OCI-LY1 (cell line): ENCODE measurements around the gene MYO16.

Source experiments
- H2AFZ ChIP-seq: fragments of 200-600 bp; sonication (generic), shearing (Covaris generic); 2 replicates; pipeline ENCODE4 v1.6.0; 2014; ENCODE audit warnings: antibody characterized with exemption, mild to moderate bottlenecking, low read length
- H3F3A ChIP-seq: fragments of 200-600 bp; sonication (generic), shearing (Covaris generic); 2 replicates; pipeline ENCODE4 v1.6.0; 2014; ENCODE audit warnings: mild to moderate bottlenecking, antibody characterized with exemption, low read length, moderate library complexity; ENCODE audit not compliant: insufficient read depth
- H3K27ac ChIP-seq: fragments of 200-600 bp; sonication (generic); 2 replicates; pipeline ENCODE4 v1.5.1; 2014; ENCODE audit warnings: low read length, mixed run types, mild to moderate bottlenecking, low read depth; ENCODE audit not compliant: poor library complexity, severe bottlenecking
- H3K27me3 ChIP-seq: fragments of 200-600 bp; sonication (generic); 2 replicates; pipeline ENCODE4 v1.6.0; 2014; ENCODE audit warnings: antibody characterized with exemption, mild to moderate bottlenecking, low read length, moderate library complexity; ENCODE audit not compliant: insufficient read depth
- H3K36me3 ChIP-seq: fragments of 200-600 bp; sonication (generic); 2 replicates; pipeline ENCODE4 v1.6.1; 2014; ENCODE audit warnings: mild to moderate bottlenecking, antibody characterized with exemption, low read length, moderate library complexity, mixed read lengths; ENCODE audit not compliant: insufficient read depth
- H3K4me1 ChIP-seq: fragments of 200-600 bp; sonication (generic); 2 replicates; pipeline ENCODE4 v1.5.1; 2014; ENCODE audit warnings: mild to moderate bottlenecking, low read length, moderate library complexity; ENCODE audit not compliant: insufficient read depth, severe bottlenecking
- H3K4me2 ChIP-seq: fragments of 200-600 bp; sonication (generic), shearing (Covaris generic); 2 replicates; pipeline ENCODE4 v1.6.1; 2014; ENCODE audit warnings: low read length
- H3K4me3 ChIP-seq: fragments of 200-600 bp; sonication (generic); 2 replicates; pipeline ENCODE4 v1.5.1; 2014; ENCODE audit warnings: low read length, low read depth, mild to moderate bottlenecking, mixed read lengths; ENCODE audit not compliant: poor library complexity, severe bottlenecking
- H3K79me2 ChIP-seq: fragments of 200-600 bp; shearing (Covaris generic); 2 replicates; pipeline ENCODE4 v1.6.1; 2016; ENCODE audit warnings: mixed run types, low read length, mixed read lengths; ENCODE audit not compliant: insufficient read depth
- H3K9ac ChIP-seq: fragments of 200-600 bp; sonication (generic), shearing (Covaris generic); 2 replicates; pipeline ENCODE4 v1.6.1; 2014; ENCODE audit warnings: mild to moderate bottlenecking, low read length, mixed read lengths
- H3K9me2 ChIP-seq: fragments of 200-600 bp; sonication (generic), shearing (Covaris generic); 2 replicates; pipeline ENCODE4 v1.6.1; 2014; ENCODE audit warnings: low read depth, mild to moderate bottlenecking, low read length, mixed read lengths
- H3K9me3 ChIP-seq: fragments of 200-600 bp; shearing (Covaris generic); 2 replicates; pipeline ENCODE4 v1.6.1; 2014; ENCODE audit warnings: low read length, mixed read lengths
- H4K20me1 ChIP-seq: fragments of 200-600 bp; sonication (generic), shearing (Covaris generic); 2 replicates; pipeline ENCODE4 v1.6.0; 2016; ENCODE audit warnings: mild to moderate bottlenecking, low read length; ENCODE audit not compliant: insufficient read depth
- CTCF ChIP-seq: fragments of 200-600 bp; sonication (generic), shearing (Covaris generic); IDR thresholded peaks from 2 replicates; pipeline ENCODE4 v1.5.1; 2017; ENCODE audit warnings: mild to moderate bottlenecking, antibody characterized with exemption, low read length, moderate library complexity, mixed read lengths
- EZH2 ChIP-seq: fragments of 200-600 bp; sonication (generic), shearing (Covaris generic); IDR thresholded peaks from 2 replicates; pipeline ENCODE4 v1.8.0; 2017; ENCODE audit warnings: borderline replicate concordance, mixed run types, mild to moderate bottlenecking, antibody characterized with exemption, low read length, moderate library complexity, mixed read lengths

Gene MYO16

GRCh38 chr13:109154146-109154545, 524.7 kb downstream of the MYO16 start:
- no peaks in the 10 kb centered on the region for H3K36me3 ChIP-seq
- no peaks in the 10 kb centered on the region for H3K79me2 ChIP-seq
- H3K9me2 ChIP-seq, result no peaks in the 10 kb centered on the region
- H3K9ac ChIP-seq, result no peak overlapping the region
- no peak for TF ChIP-seq EZH2
- no peak for TF ChIP-seq CTCF
- no peaks in the 10 kb centered on the region for H3F3A ChIP-seq
- H3K4me1 ChIP-seq, result peaks cover 9% of the 10 kb centered on the region
- no peaks in the 10 kb centered on the region for H3K27me3 ChIP-seq
- H3K4me2 ChIP-seq, result no peak overlapping the region
- no peaks in the 10 kb centered on the region for H3K9me3 ChIP-seq
- H3K27ac ChIP-seq, result no peak overlapping the region
- no peak overlapping the region for H3K4me3 ChIP-seq
- no peak overlapping the region for H2AFZ ChIP-seq
- H4K20me1 ChIP-seq, result no peaks in the 10 kb centered on the region

DNA sequence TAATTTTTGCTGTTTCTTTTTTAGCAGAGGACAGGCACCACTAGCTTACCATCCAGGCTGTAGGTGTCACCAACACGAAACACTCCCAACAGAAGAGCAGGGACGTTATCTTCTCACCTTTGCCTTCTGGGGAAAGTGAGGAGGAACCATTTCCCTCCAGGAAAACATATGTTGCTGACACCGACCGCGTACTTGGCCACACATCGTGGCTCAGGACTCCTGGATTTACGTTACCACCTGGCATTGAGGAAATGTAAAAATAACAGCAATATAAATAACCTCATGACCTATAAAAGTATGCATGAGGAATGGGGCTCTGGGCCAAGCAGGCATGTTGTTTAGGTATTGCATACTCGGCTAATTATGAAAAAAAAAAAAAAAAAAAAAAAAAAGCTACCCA, 525.1 kb downstream of the MYO16 start:
- H3K9me2 ChIP-seq, result no peaks in the 10 kb centered on the region
- no peaks in the 10 kb centered on the region for H3K9me3 ChIP-seq
- H3K9ac ChIP-seq, result no peak overlapping the region
- no peak overlapping the region for H3K27ac ChIP-seq
- H3K79me2 ChIP-seq, result no peaks in the 10 kb centered on the region
- no peak overlapping the region for H3K4me3 ChIP-seq
- TF ChIP-seq EZH2 (no peak), CTCF (no peak)
- H3K27me3 ChIP-seq, result no peaks in the 10 kb centered on the region
- H2AFZ ChIP-seq, result no peak overlapping the region
- no peaks in the 10 kb centered on the region for H4K20me1 ChIP-seq
- no peaks in the 10 kb centered on the region; the same call in 1 of the 2 replicates for H3K36me3 ChIP-seq
- H3K4me1 ChIP-seq, result peaks cover 13% of the 10 kb centered on the region
- H3F3A ChIP-seq, result no peaks in the 10 kb centered on the region
- no peak overlapping the region for H3K4me2 ChIP-seq

DNA sequence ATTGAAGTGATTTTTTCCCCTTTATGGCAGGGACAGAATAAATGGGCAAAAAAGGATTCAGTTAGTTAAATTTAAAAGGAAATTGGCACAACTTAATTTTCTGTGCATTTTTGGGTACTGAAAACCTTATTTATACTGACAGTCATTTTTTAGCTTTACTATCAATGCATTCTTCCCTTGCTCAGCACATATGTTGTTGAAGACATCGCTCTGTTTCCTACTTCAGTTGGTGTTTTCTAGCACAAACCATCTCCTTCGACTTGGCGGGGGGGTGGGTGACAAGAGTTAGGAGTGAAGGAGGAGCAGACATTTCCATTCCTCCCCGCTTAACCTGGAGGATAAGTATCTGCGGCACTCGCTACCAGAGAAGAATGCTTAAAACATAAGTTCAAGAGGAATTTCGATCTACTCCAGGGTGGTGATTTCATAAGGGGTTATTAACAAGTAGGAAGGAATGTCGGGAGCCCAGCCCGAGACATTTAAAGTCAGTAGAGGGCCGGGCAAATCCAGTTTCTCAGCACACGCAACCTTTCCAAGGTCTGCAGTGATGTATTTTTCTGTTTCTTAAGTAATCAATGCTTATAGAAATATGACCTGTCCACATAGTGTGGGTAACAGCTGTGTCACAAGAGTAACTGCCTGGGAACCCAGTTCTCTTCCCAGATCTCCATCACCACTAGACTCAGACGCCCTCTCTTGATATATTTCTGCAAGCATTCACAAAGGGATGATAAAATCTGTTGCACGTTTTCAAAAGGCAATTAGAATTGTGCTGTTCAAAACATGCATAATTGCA, 525.8 kb downstream of the MYO16 start:
- H3K79me2 ChIP-seq, result no peaks in the 10 kb centered on the region
- H3K27me3 ChIP-seq, result no peaks in the 10 kb centered on the region
- H3K4me2 ChIP-seq, result no peak overlapping the region
- H2AFZ ChIP-seq, result no peak overlapping the region
- H3K9me3 ChIP-seq, result no peaks in the 10 kb centered on the region
- H4K20me1 ChIP-seq, result no peaks in the 10 kb centered on the region
- peaks cover 19% of the 10 kb centered on the region for H3K4me1 ChIP-seq
- no peak for TF ChIP-seq EZH2
- no peak for TF ChIP-seq CTCF
- no peaks in the 10 kb centered on the region; the same call in 1 of the 2 replicates for H3K36me3 ChIP-seq
- no peak overlapping the region for H3K4me3 ChIP-seq
- H3K9ac ChIP-seq, result no peak overlapping the region
- H3K27ac ChIP-seq, result no peak overlapping the region
- H3F3A ChIP-seq, result no peaks in the 10 kb centered on the region
- H3K9me2 ChIP-seq, result no peaks in the 10 kb centered on the region
